HG02884 (cell line): ENCODE measurements around the gene CALHM4.
"Not testable (repeated sequence)": the region's sequence is repeated elsewhere in the genome, so short reads cannot be mapped to it uniquely, and the experiment has no call there.

ENCODE experiments used
- ATAC-seq: cut with Tn5 transposase; IDR thresholded peaks from one replicate; pipeline ENCODE4 v1.9.1; 2021; ENCODE audit warnings: mild to moderate bottlenecking, moderate library complexity; ENCODE audit not compliant: unreplicated experiment

The CALHM4 gene

DNA sequence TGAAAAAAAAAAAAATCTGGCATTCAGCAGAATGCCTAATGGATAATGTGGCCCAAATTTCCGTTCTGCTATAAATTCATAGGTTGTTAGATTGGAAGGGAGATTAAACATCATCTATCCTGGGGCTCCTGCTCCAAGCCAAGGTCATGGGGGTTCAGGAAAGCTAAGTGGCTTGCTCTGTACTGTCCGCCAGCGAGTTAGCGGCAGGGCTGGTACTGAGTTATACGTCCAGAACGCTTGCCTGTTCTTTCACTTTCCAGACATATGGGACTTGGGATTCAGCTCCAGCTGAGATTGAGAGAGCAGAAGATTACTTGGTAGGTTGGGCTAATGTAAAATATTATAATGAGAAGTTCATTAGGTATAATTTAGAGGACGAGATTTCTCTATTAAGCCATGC is 18.6 kb downstream of the CALHM4 start:
- no peak for ATAC-seq

DNA sequence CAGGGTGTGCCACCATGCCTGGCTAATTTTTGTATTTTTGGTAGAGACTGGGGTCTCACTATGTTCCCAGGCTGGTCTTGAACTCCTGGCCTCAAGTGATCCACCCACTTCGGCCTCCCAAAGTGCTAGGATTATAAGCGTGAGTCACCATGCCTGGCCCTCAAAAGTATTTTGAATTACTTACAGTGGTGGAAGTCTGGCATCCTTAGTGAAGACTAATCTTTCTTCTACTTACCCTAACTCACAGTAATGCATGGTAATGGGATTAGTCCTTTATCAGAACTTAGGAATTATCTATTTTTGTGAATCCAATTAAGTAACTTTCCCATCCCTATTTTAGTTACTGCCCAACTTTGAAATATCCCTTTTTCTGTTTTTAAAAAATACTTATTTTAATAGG is 21.7 kb downstream of the CALHM4 start:
- no peak for ATAC-seq

DNA sequence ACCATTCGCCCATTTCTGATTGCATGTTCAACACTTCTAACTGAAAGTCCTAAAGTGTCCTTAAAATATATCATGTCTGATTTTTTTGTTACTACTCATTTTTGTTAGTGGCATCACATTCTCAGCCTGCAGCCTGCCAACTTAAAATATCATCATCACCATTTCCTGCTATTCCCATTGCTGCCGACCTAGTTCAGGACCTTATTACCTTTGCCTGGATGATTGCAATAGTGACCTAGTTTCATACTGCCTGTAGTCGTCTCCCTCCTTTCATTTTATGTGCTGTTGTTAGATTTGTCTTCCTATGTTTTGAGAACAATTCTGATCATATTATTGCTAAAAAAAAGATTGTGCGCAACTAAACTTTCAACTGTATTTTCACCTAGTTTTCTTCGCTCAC is 23.9 kb downstream of the CALHM4 start:
- ATAC-seq: no peak

DNA sequence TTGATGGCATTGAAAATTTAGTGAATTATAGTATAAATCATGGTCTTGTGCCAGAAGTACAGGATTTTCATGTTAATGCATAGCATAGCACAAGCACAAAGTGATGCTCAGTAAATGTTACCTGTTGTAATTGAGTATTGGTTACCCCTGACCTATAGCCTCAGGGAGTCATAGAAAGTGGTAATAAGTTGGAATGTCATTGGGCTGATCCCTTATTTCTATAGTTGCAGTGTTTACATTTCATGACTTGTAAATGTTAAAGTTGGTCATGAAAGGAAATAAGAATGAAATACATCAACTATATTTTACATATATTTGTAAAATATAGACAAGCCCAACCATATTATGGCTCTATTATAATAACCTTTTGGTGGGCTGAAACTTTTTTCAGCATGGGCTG is 24.8 kb downstream of the CALHM4 start:
- no peak for ATAC-seq

DNA sequence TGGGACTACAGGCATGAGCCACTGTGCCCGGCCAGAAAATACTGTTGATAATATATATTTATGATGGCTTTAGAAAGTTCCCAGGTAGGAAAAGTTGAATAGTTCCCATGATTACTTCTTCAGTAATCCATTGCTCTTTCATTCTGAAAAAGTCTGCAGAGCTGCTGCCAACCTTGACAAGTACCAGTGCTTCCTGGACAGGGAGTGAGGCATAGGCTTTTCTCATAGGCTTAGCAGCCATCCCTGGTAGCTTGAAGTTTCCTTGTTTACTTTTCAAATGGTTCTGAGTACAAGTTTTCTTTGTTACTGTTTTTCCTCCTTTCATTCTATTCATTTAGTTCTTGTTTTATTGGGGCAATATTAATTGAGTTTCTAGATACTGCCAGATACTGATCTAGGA is 25.6 kb downstream of the CALHM4 start:
- ATAC-seq: no peak

DNA sequence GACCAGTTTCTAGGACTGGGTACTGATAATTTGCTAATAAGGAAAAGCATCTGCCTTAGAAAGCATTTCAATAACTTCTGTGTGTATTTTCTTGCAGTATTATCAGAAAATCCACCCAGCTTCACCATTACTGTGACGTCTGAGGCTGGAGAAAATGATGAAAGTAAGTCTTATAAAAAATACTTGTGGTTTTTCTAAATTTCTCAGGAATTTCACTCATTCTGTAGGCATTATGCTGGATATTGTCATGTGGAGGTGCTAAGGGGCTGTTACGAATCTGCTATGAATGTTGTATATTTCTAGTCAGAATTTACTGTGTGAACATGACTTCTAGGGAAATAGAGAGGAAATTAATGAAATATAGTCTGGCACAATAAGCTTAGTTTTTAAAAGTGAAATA is 26.6 kb downstream of the CALHM4 start:
- no peak for ATAC-seq

DNA sequence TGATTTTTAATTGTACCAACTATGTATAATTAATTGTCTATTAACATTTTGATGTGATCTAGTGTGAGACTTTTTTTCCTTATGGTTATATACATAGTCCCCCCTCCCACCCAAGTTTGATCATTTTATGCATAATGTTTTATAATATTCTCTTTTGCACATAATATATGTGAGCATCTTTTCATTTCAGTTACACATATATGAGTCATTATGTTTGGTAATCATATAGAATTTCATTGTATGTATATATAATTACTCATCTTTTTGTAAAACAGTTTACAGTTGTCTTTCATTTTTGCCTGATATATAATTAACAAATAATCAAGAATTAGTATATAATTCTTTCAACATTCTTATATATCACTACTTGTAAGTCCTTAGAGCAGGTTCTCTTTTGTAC is 32.7 kb downstream of the CALHM4 start:
- ATAC-seq: no peak

DNA sequence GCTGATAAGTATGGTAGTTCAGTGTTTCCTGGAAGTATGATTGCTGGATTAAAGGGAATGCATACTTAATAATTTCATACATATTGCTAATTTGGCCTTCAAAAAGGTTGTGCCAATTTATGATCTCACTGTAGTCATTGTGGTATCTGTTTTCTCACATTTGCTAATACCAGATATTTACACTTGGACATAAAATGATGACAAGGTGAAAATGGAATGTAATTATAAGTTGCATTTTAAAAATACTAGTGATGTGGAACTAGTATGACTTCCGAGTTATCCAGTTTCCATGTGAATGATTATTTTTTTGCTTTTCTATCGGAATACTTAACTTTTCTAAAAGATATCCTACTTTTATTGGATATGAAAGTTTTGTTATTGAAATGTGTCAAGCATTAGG is 33.2 kb downstream of the CALHM4 start:
- ATAC-seq: no peak

DNA sequence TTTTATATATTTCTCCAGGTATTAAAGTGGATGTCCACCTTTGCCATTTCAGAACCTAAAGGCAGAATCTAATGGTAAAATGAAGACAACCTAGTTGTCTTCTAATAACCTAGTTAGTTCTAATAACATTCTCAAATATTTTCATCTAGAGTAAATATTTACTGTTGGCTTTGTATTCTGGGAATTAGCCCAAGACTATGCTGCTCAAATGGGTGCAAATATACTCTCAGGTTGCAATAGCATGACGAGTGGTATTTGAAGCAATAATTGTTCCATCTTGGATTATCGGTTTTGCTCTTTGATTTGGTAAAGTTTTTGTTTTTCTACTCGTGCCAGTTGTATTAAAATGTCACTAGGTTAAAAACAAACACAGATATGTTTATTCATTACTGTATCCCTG is 41.7 kb downstream of the CALHM4 start:
- no peak for ATAC-seq

DNA sequence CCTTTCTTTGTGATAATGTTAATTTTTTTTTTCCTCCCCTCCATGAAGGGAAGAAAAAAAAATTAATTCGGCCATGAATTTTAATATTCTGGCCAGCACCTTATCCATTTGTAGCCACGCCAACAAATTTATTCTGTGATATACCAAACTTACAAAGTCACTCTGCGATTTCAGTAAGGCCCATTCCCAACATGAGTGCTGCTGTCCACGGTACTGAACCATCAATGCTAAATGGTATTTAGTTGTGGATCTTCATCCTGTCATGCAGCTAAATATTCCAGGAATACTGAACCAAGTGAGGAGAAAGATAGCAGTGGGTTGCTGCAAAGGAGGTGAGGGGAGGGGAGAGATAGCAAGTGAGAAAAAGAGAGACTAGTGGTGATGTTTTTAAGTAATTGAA is 43.3 kb downstream of the CALHM4 start:
- no peak for ATAC-seq

DNA sequence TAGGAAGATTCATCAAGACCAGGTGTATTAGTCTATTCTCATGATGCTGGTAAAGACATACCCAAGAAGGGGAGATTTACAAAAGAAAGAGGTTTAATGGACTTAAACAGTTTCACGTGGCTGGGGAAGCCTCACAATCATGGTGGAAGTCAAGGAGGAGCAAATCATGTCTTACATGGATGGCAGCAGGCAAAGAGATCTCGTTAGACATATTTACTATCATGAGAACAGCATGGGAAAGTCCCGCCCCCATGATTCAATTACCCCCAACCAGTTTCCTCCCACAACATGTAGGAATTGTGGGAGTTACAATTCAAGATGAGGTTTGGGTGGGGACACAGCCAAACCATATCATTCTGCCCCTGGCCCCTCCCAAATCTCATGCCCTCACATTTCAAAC is 50.4 kb downstream of the CALHM4 start:
- not testable (repeated sequence) for ATAC-seq

DNA sequence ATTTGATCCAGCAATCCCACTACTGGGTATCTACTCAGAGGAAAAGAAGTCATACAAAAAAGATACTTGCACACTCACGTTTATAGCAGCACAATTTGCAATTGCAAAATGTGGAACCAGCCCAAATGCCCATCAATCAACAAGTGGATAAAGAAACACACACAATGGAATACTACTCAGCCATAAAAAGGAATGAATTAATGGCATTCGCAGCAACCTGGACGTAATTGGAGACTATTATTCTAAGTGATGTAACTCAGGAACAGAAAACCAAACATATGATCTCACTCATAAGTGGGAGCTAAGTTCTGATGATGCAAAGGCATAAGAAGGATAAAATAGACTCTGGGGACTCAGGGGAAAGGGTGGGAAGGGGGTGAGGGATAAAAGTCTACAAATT is 51.3 kb downstream of the CALHM4 start:
- ATAC-seq: not testable (repeated sequence)

DNA sequence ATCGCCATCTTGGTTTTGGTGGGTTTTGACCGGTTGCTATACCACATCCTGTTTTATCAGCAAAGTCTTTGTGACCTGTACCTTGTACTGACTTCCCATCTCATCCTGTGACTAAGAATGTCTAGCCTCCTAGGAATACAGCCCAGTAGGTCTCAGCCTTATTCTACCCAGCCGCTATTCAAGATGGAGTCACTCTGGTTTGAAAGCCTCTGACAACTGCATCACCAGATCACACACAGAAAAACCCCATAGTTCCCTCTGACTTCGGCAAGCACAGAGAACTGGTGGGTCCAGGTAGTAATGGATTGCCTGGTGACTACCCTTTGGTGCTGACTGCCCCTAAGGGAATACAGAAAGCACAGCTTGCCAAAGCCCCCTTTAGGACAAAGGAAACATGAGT is 52.4 kb downstream of the CALHM4 start:
- ATAC-seq: no peak
